GM21515 (cell line): Measurements from ENCODE around the gene CTNNA3.
"Not testable (repeated sequence)": the region's sequence is repeated elsewhere in the genome, so short reads cannot be mapped to it uniquely, and the experiment has no call there.

Source experiments
- ATAC-seq: cut with Tn5 transposase; IDR thresholded peaks from one replicate; pipeline ENCODE4 v1.9.1; 2021; ENCODE audit not compliant: unreplicated experiment

CTNNA3 gene

GRCh38 chr10:66467042-66467441 lies 1229.0 kb downstream of the CTNNA3 start:
- ATAC-seq, result no peak

- no peak for ATAC-seq
Observed at GRCh38 chr10:66466622-66467021, 1229.4 kb downstream of the CTNNA3 start.

GRCh38 chr10:66463611-66464010 lies 1232.4 kb downstream of the CTNNA3 start:
- no peak for ATAC-seq

DNA sequence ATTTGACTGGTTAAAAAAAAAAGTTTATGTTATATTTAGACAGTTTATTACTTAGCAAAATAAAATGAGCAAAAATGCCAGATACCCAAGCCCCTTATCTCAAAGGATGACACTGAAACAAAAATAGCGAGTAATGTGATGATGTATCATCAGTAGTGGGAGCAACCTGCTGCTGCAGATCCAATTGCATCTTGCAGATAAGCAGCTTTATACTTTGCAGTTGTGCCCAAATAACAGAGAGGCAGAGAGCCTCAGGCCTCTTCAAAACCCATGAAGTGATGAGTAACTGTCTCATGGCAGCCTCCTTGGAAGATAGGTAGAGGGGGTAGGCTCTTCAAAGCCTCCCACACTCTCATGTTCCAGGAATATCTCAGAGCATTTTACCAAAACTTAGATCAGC lies 1238.4 kb downstream of the CTNNA3 start:
- no peak for ATAC-seq

DNA sequence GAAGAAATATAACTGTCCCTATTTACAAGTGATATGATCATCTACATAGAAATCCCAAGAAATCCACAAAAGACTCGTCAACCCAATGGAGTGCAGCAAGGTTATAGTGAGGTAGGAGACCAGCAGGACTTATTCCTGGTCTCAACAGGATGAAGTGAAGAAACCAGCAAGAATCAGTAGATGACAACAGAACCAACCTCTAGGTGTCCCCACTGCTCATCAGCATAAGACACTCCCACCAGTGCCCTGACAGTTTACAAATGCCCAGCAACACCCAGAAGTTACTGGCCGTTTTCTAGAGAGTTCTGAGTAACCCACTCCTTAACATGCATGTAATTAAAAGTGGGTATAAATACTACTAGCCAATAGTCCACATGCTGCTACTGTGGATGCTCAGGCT lies 1240.7 kb downstream of the CTNNA3 start:
- no peak for ATAC-seq

DNA sequence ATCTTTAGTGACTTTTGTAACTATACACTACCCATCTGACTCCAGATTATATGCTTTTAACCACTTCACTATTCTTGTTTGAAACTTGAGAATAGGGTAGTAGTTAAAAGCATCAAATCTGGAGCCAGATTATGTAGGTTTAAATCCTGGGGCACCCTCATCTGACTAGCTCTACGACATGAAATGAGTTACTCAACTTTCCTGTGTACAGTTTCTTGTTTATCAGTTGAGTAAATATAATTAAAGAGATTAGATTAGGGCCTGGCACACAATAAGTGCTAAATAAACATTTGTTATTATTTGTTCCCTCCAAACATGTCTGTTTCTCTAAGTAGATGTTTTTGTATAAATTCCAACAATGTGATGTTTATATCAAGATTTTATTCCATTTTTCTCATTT lies 1255.4 kb downstream of the CTNNA3 start:
- ATAC-seq, result no peak

DNA sequence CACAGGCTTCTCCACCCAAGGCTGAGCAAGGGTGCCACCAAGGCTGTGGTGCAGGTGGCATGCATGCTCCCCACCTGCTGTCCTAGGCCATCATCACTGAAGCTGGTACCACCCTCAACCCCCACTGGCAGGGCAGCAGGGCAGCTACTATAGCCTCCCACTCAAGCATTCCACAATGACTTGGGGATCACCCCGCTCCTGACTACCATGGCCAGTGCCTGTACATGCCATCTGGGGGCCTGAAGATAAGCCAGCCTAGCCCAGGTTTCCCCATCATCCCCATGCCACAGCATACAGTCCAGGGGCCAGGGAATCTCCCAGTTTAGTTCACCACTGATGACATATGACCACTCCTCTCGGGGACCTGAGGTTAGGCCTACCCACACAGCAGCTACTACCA lies 1281.1 kb downstream of the CTNNA3 start:
- no peak for ATAC-seq

GRCh38 chr10:66405566-66405965 lies 1290.4 kb downstream of the CTNNA3 start:
- ATAC-seq, result no peak

- ATAC-seq, result no peak
Observed at GRCh38 chr10:66398669-66399068, 1297.3 kb downstream of the CTNNA3 start.

- ATAC-seq, result no peak
Observed at GRCh38 chr10:66394342-66395063, 1301.5 kb downstream of the CTNNA3 start.

DNA sequence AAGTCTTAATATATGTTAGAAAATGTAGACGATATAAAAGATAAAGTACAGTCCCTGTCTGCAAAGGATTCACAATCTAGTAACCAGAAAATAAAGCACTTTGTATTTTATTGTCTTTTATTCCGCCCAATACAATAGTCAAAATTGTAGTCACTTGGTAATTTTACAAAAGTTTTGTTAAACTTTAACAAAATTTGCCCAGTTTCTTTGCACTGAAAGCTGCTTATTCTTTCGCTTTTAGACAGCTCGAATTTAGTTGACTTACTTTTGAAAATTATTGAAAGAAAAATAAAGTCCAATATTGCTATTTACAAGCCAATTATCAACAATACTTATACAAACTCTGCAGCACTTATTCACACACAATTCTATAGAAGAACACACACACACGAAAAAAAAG lies 1305.1 kb downstream of the CTNNA3 start:
- ATAC-seq, result no peak

DNA sequence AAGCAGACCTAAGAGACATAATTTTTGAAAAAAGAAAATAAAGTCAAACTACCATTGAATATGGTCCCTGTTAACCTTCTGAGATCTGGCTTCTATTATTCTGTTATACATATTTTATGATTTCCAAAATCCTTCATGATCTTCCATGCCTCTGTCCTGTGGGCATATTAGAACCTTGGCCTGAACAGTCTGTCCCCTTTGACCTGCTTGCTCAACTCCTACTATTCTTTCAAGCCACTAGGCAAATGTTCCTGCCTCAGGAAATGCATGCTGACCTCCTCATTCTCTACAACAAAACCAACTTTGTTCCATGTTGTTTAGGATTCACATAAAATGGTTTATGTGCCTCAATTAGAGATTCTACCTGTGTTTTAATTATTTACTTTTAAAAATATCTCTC lies 1315.0 kb downstream of the CTNNA3 start:
- no peak for ATAC-seq

DNA sequence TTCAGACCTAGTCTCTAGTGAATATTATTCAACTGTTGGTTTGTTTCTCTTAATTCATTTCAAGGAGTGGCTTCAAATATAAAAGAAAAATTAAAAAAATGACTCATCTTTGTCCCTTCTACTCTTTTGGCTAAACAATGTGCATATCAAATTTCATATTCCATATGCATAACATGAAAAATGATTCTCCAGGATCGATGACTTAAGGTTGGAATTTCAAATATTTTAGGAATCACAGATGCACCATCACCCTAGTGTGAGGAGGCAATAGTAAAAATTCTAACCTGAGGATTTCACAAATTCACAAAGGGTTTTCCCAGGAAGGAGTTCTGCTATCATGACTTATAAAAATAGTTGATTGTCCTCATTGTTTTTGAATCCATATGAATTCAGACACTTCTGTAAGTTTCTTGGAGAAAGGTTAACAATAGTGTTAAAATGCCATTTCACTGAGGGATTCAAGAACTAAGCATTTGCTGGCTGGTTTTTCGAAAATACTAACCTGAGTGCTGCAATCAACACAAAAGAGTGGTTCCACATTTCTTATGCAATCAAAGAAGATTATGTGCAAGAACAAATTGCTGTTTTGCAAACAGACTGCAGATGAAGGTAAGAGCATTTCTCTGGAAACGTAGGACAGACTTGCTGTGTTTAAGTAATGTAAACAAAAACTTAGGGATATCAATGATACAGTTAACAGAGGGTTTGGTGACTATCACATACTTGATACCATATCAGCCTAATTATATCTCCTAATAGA lies 1317.7 kb downstream of the CTNNA3 start:
- no peak for ATAC-seq

DNA sequence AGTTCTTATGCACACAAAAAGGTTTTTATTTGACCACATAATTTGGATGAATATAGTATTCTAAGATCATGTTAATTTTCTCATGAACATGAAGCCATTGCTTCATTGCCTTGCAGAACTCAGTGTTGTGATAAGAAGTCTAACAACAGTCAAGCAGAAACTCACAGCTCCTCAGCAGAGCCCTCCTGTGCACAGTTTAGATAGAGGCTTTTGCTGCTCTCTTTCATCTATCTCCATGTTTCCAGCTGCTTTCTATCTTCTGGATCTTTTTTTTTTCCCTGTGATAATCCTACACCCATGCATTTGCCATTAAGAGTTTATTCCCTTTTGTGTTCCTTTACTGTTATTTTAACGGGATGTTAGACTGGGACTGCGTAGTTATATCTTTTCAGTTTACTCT lies 1327.8 kb downstream of the CTNNA3 start:
- ATAC-seq, result no peak

DNA sequence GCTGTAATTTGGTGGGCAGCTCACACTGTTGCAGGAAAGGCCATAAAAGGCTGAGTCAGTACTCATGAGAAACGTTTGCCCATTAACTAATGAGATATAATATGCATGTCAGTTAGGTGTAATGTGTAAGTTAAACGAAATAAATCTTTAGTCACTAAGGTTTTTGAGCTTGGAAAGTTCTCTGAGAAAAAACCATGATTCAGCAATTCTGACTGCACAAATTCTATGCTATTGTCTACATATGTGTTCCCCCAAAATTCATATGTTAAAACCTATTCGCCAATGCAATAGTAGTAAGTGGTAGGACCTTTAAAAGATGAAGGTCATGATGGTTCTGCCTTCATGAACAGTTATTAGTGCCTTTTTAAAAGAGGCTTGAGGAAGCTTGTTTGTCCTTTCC lies 1329.8 kb downstream of the CTNNA3 start:
- no peak for ATAC-seq

DNA sequence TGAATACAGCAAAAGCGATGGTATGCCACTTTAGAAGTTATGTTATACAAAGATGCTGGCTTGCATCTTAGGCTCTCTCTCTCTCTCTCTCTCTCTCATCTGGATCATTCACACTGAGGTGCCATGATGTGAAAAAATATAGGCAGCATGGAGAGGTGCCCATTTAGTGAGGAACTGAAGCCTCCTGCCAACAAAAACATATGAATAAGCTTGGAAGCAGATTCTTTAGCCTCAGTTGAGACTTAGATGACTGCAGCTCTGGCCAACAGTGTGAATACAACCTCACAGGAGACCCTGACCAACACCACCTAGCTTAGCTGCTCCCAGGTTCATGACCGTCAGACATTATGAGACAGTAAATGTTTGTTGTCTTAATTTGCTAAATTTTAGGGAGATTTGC lies 1330.3 kb downstream of the CTNNA3 start:
- no peak for ATAC-seq

GRCh38 chr10:66362522-66362921 lies 1333.5 kb downstream of the CTNNA3 start:
- no peak for ATAC-seq

DNA sequence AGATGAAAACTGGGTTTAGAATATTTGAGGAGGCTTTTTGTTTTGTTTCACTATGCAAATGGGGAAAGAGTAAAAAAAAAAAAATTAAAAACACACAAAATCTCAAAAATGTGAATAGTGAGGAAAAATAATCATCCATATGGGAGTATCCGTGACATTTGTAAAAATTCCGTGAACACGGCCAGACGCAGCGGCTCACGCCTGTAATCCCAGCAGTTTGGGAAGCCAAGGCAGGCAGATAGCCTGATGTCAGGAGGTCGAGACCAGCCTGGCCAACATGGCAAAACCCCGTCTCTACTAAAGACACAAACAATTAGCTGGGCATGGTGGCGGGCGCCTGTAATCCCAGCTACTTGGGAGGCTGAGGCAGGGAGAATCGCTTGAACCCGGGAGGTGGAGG lies 1342.2 kb downstream of the CTNNA3 start:
- ATAC-seq, result not testable (repeated sequence)

GRCh38 chr10:66353422-66353821 lies 1342.6 kb downstream of the CTNNA3 start:
- no peak for ATAC-seq

DNA sequence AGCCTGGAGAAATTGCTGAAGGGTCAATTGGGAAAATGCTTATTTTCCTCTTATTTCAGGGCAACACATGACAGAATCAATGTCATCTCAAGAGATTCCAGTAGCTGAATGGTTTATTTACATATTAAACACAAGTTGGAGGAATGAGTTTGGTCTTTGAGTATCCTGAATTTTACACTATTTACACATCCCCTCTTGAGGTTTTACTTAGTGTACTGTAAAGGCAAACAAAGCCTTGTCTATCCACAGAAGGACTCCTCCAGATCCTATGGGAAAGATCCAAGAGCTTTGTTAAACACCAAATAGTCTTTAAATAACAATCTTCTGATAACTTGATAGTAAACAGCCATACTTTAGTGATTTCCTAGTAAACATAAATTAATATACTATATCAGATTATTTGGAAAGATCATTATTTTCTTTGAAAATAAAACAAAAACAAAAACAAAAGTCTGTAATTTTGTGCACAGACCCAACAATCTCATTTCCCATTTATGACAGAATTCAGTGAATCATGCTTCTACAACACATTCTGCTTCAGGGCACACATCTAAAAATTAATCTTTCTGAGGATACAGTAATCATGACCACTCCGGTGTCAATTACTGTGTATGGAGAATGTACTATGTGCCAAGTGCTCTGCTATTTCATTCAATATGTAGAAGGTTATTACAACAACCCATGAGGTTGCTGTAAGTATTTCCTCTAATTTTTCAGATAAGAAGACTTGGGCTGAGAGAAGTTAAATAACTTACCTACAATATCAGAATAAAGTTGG lies 1345.2 kb downstream of the CTNNA3 start:
- no peak for ATAC-seq

DNA sequence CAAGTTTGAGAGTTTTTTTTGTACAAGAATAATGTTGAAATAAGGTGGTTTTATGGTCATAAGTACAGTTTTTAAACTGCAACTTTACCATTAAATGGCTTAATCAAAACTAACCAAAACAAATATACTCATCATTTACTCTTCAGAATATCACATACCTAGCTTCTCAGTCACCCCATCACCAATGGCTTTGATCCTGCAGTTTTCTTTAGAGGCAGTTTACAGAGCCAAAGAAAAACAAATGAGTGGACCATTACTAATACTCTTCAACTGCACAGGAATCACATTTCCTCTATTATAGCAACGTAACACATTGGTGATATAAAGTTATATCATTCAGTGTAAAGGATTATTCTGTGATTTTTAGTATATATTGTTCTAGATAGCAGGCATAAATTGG lies 1346.3 kb downstream of the CTNNA3 start:
- no peak for ATAC-seq

DNA sequence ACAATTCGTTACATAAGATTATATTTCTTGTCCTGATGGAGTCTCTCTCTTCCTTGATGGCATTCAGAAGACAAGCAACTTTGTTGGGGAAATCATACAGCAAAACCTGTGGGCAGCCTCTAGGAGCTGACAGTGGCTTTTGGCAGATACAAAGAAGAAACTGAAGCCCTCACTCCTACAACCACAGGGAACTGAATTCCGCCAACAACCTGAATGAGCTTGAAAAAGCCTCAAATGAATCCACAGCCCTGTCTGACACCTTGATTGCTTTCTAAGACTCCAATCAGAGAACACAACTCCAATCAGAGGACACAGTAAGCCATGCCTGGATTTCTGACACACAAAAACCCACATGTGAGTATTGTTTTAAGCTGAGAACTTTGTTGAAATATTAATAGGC lies 1346.9 kb downstream of the CTNNA3 start:
- ATAC-seq, result no peak
